Bronchial epithelial cell (primary cell): ENCODE data around the gene ZNF28. TPM values are rescaled to one million over a fixed set of nuclear protein-coding genes. Genes with fewer than 3 reads are reported as not detected.
"Not testable (repeated sequence)": the region's sequence is repeated elsewhere in the genome, so short reads cannot be mapped to it uniquely, and the experiment has no call there.

ENCODE experiments used
- DNase-seq: peaks from one replicate; pipeline ENCODE4 v3.0.0-alpha.2; 2010; ENCODE audit warnings: low read depth
- FAIRE-seq: peaks from 2 replicates; lab custom pipeline; 2011; peaks lifted over from hg19 to GRCh38; lab: Jason Lieb, UNC
- H3K27me3 ChIP-seq: 2 replicates; pipeline ENCODE4 v1.5.1; 2011; ENCODE audit warnings: low read length; ENCODE audit not compliant: control insufficient read depth, insufficient read depth
- H3K36me3 ChIP-seq: 2 replicates; pipeline ENCODE4 v1.5.1; 2011; ENCODE audit warnings: low read length; ENCODE audit not compliant: control insufficient read depth, insufficient read depth
- H3K4me3 ChIP-seq: 2 replicates; pipeline ENCODE4 v1.5.1; 2011; ENCODE audit warnings: mild to moderate bottlenecking, low read depth, low read length, control low read depth
- total RNA-seq: library from RNA; depleted of rRNA; stranded (reverse); fragments of >200 nt; gene quantifications from 2 replicates; pipeline ENCODE4 v1.2.1, GENCODE V29; 2014

ZNF28 gene
- 30.3 and 44.4 TPM in 2 replicates for total RNA-seq

DNA sequence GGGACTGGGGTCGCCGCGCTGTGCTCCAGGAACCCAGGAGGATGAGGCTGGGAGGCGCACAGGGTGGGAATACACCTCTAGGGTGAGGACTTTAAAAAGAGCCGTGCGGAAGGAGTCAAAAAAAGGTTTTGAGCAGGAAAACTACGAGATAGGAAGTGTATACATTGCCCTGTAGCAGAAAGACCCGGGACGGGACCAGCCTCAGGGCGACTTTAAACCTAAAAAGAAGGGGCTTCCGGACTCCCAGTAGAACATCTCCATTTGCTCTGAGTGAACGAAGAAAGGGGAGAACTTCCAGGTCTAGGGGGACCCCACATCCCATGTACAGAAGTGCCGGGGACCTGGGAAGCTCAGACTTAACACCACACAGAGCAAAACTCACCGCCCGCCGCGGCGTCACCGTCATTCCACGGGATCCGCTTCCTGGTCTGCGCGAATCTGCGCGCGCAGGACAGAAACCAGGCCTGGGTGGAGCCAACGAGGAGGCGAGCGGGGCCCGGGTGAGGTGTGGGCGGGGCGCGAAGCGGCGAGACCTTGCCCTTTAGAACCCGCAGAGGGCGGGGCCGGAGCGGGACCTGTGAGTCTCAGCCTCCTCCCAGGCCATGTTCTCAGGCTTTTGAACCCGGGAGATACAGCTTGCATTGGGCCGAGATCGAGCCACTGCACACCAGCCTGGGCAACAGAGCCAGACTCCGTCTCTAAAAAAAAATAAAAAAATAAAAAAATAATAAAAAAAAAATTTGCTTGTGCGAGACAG lies at the start of gene ZNF28:
Gene ZNF28 (minus strand): TSS at position 430 of the 757 bp plus-strand sequence. CDS start 3,675 bp downstream, outside the sequence.
- DNase-seq: peak; percentile 13
- peak within 1 kb of the TSS; percentile 48 for H3K4me3 ChIP-seq
- not testable (repeated sequence) for H3K36me3 ChIP-seq, FAIRE-seq, H3K27me3 ChIP-seq

DNA sequence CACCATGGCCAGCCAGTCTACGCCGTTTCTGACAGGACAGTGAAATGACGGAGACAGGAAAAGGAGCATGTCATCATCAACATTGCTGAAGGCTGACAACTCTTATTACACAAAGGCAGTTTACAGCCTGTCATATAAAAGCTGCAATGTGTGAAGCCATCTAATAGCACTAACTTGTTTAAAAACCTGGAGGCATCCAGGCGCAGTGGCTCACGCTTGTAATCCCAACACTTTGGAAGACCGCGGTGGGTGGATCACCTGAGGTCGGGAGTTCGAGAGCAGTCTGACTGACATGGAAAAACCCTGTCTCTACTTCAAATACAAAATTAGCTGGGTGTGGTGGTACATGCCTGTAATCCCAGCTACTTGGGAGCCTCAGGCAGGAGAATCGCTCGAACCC lies 46.6 kb upstream of the ZNF28 start:
- DNase-seq, H3K27me3 ChIP-seq, H3K4me3 ChIP-seq, H3K36me3 ChIP-seq: not testable (repeated sequence)
- peak; percentile 50 for FAIRE-seq

DNA sequence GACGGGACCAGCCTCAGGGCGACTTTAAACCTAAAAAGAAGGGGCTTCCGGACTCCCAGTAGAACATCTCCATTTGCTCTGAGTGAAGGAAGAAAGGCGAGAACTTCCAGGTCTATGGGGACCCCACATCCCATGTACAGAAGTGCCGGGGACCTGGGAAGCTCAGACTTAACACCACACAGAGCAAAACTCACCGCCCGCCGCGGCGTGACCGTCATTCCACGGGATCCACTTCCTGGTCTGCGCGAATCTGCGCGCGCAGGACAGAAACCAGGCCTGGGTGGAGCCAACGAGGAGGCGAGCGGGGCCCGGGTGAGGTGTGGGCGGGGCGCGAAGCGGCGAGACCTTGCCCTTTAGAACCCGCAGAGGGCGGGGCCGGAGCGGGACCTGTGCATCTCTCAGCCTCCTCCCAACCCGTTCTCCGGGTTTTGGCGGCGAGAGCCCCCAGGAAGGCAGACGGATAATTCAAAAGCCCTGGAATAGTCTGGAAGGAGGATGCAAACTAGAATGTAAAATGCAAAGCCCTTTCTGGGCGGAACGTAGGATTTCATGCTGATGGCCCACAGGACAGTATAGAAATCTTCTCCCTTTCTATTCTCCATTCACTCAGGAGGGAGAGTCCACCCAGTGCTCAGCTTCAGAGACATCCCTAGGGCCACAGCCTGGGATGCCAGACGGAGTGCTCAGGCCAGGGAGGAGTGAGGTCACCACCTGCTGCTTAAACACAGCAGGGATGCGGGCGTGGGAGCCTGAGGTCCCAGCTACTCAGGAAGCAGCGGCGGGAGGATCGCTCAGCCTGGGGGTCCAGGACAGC lies 36.2 kb upstream of the ZNF28 start, which contains the start of gene ZNF468:
Gene ZNF468 (minus strand): TSS at position 242 of the 814 bp plus-strand sequence. CDS start 3,347 bp downstream, outside the sequence.
- DNase-seq: peak; percentile 59
- peak within 1 kb of the TSS; percentile 65 for H3K4me3 ChIP-seq
- not testable (repeated sequence) for H3K27me3 ChIP-seq, H3K36me3 ChIP-seq, FAIRE-seq

DNA sequence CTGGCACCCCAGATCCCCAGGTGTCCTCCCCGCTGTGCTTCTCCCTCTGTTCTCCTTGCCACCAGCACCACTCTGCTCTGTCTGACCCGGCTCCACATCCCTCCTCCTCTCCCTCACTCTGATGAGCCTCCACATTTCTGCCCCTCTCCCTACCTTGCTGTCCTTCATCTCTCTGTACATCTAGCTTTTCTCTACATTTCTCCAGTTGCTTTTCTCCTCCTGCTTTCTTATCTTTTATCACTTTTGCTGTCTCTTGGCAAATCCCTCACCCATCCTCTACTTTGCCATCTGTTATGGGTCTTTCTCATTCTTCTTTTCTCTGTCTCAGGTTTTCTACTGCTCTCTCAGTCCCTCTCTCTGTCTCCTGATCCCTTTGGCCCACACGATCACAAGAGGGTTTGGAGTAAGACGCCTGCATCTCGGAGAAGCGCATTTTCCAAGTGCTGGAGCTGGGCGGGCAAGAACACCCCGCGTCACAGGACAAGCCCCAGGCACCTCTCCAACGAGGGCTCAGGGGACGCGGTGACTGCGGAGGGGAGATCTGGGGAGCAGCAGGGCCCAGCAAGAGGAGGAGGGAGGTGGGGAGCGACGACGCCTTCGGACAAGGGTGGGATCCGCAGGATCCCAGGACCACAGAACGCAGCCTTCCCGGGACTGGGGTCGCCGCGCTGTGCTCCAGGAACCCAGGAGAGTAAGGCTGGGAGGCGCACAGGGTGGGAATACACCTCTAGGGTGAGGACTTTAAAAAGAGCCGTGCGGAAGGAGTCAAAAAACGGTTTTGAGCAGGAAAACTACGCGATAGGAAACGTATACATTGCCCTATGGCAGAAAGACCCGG lies 35.3 kb upstream of the ZNF28 start:
- not testable (repeated sequence) for DNase-seq, H3K27me3 ChIP-seq, H3K36me3 ChIP-seq, FAIRE-seq
- peak overlapping the region; percentile 65 for H3K4me3 ChIP-seq

DNA sequence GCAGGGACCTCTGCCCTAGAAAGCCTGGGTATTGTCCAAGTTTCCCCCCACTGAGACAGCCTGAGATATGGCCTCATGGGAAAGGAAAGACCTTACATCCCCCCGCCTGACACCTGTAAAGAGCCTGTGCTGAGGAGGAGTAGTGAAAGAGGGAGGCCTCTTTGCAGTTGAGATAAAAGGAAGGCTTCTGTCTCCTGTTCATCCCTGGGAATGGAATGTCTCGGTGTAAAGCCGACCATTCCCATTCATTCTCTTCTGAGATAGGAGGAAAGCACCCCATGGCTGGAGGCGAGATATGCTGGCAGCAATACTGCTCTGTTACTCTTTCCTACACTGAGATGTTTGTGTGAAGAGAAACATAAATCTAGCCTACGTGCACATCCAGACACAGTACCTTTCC lies 25.9 kb upstream of the ZNF28 start:
- not testable (repeated sequence) for FAIRE-seq, DNase-seq, H3K4me3 ChIP-seq, H3K27me3 ChIP-seq
- peaks cover 32% of the 10 kb centered on the region for H3K36me3 ChIP-seq

DNA sequence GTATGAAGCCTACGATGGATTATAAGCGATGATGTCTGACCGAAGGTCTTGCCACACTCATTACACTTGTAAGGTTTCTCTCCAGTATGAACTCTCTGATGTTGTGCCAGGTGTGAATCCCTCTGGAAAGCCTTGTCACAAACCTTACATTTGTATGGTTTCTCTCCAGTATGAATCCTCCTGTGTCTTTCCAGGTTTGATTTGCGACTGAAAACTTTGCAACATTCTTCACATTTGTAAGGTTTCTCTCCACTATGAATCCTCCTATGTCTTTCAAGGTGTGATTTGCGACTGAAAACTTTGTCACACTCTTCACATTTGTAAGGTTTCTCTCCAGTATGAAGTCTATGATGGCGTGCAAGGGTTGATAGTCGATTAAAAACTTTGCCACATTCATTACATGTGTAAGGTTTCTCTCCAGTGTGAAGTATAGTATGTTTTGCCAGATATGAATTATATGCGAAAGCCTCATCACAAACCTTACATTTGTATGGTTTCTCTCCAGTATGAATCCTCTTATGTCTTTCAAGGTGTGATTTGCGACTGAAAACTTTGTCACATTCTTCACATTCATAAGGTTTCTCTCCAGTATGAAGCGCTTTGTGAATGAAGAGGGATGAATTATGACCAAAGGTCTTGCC lies 19.5 kb upstream of the ZNF28 start:
- H3K36me3 ChIP-seq: peaks cover 22% of the 10 kb centered on the region
- not testable (repeated sequence) for DNase-seq, FAIRE-seq, H3K4me3 ChIP-seq, H3K27me3 ChIP-seq

DNA sequence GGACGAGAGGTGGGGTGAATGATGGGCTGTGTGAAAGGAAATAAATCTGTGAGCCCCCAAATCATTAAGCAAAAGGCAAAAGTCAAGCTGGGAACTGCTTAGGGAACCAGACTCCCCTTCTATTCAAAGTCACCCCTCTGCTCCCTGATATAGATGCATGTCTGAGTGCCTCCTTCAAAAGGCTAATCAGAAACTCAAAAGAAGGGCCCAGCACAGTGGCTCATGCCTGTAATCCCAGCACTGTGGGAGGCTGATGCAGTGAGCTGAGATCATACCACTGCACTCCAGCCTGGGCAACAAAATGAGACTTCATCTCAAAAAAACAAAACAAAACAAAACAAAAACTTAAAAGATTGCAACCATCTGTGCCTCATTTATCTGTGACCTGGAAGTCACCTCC lies 12.9 kb upstream of the ZNF28 start:
- not testable (repeated sequence) for H3K36me3 ChIP-seq, DNase-seq, FAIRE-seq

DNA sequence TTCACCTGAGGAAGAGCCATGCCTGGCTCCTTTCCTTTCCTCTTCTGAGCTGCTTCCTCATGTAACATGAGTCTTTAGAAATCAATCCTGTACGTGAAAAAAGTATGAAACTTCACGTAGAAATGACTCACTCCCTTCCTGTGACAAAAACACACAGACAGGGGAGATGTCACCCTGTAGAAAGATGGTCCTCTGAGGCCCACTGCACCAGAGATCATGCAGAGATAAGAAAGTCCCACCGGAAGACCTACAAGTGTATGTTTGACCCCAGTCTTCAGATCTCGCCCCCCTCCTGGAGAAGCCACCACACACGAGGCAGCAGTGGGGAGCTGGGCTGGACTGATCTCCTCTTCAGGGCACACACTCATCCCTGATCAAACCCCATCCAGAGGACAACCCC lies 12.1 kb upstream of the ZNF28 start:
- FAIRE-seq, DNase-seq, H3K36me3 ChIP-seq, H3K4me3 ChIP-seq, H3K27me3 ChIP-seq: not testable (repeated sequence)

More for the DNA sequence above, 12.9 kb upstream of the ZNF28 start:
- not testable (repeated sequence) for H3K27me3 ChIP-seq, H3K4me3 ChIP-seq

DNA sequence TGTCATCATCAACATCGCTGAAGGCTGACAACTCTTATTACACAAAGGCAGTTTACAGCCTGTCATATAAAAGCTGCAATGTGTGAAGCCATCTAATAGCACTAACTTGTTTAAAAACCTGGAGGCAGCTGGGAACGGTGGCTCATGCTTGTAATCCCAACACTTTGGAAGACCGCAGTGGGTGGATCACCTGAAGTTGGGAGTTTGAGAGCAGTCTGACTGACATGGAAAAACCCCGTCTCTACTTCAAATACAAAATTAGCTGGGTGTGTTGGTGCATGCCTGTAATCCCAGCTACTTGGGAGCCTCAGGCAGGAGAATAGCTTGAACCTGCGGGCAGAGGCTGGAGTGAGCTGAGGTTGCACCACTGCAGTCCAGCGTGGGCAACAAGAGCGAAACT lies 8.4 kb upstream of the ZNF28 start:
- H3K27me3 ChIP-seq, H3K36me3 ChIP-seq, DNase-seq, H3K4me3 ChIP-seq: not testable (repeated sequence)
- FAIRE-seq: peak; percentile 43
